ENCODE data around the gene PCDHGA4.

GRCh38 chr5:141342773-141343172 lies 12.0 kb upstream of the PCDHGA4 start:
- TF ChIP-seq CTCF (IDR thresholded peaks at IDR 0.05) = no peak
- no peak for TF ChIP-seq EZH2 (IDR thresholded peaks at IDR 0.05; ENCODE audit: borderline replicate concordance, insufficient read depth, low read depth, low read length, poor library complexity, severe bottlenecking)
